ENCODE data around the gene GPSM1. TPM values are rescaled to one million over a fixed set of nuclear protein-coding genes. Genes with fewer than 3 reads are reported as not detected.

GPSM1 gene
- total RNA-seq, 1 experiment from 2014 or later = 26.4 TPM

DNA sequence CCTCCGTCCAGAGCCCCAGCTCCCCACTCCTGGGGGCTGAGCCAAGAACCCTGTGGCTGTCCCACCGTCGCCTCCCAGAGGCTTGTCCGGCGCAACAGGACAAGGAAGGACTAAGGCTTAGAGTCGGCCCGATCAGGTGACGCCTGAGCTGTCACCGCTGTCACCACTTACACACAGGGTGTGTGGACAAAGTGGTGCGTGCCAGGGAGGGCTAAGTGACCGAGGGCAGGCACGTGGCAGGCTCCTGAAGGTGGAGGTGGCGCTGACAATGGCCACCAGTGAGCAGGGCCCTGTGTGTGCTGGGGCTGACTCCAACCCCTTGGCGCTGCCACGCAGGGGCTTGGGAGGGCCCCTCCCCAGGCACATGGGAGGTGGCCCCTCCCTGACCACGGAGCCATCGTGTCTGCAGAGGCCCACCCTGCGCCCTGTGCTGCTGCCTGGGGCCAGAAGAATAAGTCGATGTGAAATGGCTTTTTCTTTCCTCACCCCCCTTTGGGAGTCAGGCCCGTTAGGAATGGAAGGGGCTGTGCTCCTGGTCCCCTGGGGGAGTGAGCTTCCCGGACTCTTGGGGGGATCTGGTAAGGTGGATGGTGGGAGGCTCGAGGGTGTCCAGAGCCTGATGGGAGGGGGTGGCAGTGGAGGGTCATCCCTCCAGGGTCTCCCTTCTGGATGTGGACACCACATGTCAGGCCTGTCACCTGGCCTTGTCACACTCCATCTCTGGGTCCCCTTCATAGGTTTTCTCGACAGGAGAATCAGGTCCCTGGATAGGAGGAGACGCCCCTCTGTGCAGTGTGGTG, 2.6 kb upstream of the GPSM1 start:
- peak overlapping the region; percentile 17 for H3K4me2 ChIP-seq (ENCODE audit: low read length)
- TF ChIP-seq TCF7L2 (IDR thresholded peaks at IDR 0.05; ENCODE audit: borderline replicate concordance, extremely low read depth, insufficient read depth, insufficient read length) (no peak), SP1 (IDR thresholded peaks at IDR 0.05; ENCODE audit: low read depth) (no peak)
- TF ChIP-seq, protein P1, sequence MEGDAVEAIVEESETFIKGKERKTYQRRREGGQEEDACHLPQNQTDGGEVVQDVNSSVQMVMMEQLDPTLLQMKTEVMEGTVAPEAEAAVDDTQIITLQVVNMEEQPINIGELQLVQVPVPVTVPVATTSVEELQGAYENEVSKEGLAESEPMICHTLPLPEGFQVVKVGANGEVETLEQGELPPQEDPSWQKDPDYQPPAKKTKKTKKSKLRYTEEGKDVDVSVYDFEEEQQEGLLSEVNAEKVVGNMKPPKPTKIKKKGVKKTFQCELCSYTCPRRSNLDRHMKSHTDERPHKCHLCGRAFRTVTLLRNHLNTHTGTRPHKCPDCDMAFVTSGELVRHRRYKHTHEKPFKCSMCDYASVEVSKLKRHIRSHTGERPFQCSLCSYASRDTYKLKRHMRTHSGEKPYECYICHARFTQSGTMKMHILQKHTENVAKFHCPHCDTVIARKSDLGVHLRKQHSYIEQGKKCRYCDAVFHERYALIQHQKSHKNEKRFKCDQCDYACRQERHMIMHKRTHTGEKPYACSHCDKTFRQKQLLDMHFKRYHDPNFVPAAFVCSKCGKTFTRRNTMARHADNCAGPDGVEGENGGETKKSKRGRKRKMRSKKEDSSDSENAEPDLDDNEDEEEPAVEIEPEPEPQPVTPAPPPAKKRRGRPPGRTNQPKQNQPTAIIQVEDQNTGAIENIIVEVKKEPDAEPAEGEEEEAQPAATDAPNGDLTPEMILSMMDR (IDR thresholded peaks at IDR 0.05 in 2 of 3, conservative IDR thresholded peaks at IDR 0.05 in 1 of 3; ENCODE audit: borderline replicate concordance in 1 of 3, insufficient read depth in 1 of 3, low read depth in 2 of 3, low read length in 2 of 3) = peak in 2 of 3 experiments; percentile 42 to 53; a peak in 4 of 6 replicates
- TF ChIP-seq, protein P2, sequence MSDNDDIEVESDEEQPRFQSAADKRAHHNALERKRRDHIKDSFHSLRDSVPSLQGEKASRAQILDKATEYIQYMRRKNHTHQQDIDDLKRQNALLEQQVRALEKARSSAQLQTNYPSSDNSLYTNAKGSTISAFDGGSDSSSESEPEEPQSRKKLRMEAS (IDR thresholded peaks at IDR 0.05) = peak; percentile 80
- CTCF ChIA-PET = interaction anchor here (0.6 to 1.8 kb wide), 5 partner anchors 13 to 38 kb away, joined by 3 to 8 read pairs (median 4); no protein-coding TSS in a partner anchor
- H2AFZ ChIP-seq (ENCODE audit: low read depth, low read length, poor library complexity, severe bottlenecking) = no peak overlapping the region
- H3K9me2 ChIP-seq (ENCODE audit: insufficient read depth) = no peaks in the 10 kb centered on the region
- H3K9ac ChIP-seq (ENCODE audit: low read length) = no peak overlapping the region
- ATAC-seq (peak; percentile 61), DNase-seq (ENCODE audit: low read depth, low spot score) (no peak)
- no peak overlapping the region; the same call in 1 of the 2 replicates for H3K27ac ChIP-seq (ENCODE audit: low read depth, low read length)
- no peaks in the 10 kb centered on the region for H3K27me3 ChIP-seq (ENCODE audit: insufficient read depth, low read length)
- no peak overlapping the region for H3K4me3 ChIP-seq (replicated peaks in 1 of 2; ENCODE audit: low read depth in 1 of 2, low read length in 2 of 2)
- H3K79me2 ChIP-seq (ENCODE audit: insufficient read depth, low read length) = peaks cover 17% of the 10 kb centered on the region; the same call in 1 of the 2 replicates
- RAD21 ChIA-PET (ENCODE audit: low non-redundant PET in 1 of 2, low total read pairs in 2 of 2, uncharacterized antibody in 2 of 2, unreplicated experiment in 2 of 2) = no interaction called here
- H3K9me3 ChIP-seq (ENCODE audit: control insufficient read depth in 1 of 2, insufficient read depth in 1 of 2, low read depth in 1 of 2, low read length in 2 of 2) = no peaks in the 10 kb centered on the region
- BruUV-seq (replicated peaks) = no TSS peak
- H3K36me3 ChIP-seq (ENCODE audit: control insufficient read depth in 1 of 2, insufficient read depth in 2 of 2, low read length in 2 of 2) = no peaks in the 10 kb centered on the region
- peaks cover 8 to 42% of the 10 kb centered on the region in 2 experiments; a peak in 3 of 4 replicates for H3K4me1 ChIP-seq (ENCODE audit: control insufficient read depth in 1 of 2, insufficient read depth in 2 of 2, low read length in 2 of 2)
- H4K20me1 ChIP-seq (ENCODE audit: insufficient read depth) = no peaks in the 10 kb centered on the region
- POLR2A ChIA-PET = interaction anchor here (1.1 kb wide), 1 partner anchor 13 kb away, joined by 3 read pairs; no protein-coding TSS in a partner anchor
- intact Hi-C loops (cut with micrococcal nuclease) = no loop called here

All from HCT116 (cell line).